GM12864 (cell line): ENCODE data around the gene RGL1.

Experiments used
- DNase-seq: peaks from one replicate; pipeline ENCODE4 v3.0.0-alpha.2; 2011; ENCODE audit warnings: low read depth
- H3K4me3 ChIP-seq: 2 replicates; pipeline ENCODE4 v1.5.1; 2011; ENCODE audit warnings: mild to moderate bottlenecking, low read depth, low read length, control low read depth
- CTCF ChIP-seq: IDR thresholded peaks from 2 replicates; pipeline ENCODE4 v1.5.1; 2011; ENCODE audit warnings: low read depth, mild to moderate bottlenecking, moderate library complexity, low read length, control low read depth, inconsistent platforms; ENCODE audit errors: missing control alignments

The RGL1 gene

GRCh38 chr1:183812128-183812527, 7.2 kb downstream of the RGL1 start:
- H3K4me3 ChIP-seq: no peak overlapping the region
- no peak for TF ChIP-seq CTCF
- DNase-seq: no peak

- no peak for DNase-seq
- no peak overlapping the region for H3K4me3 ChIP-seq
- TF ChIP-seq CTCF: no peak
Measured at GRCh38 chr1:183812686-183813569, 8.0 kb downstream of the RGL1 start.

- DNase-seq: no peak
- no peak for TF ChIP-seq CTCF
- H3K4me3 ChIP-seq: no peak overlapping the region
Measured at GRCh38 chr1:183814121-183814681, 9.3 kb downstream of the RGL1 start.

- no peak overlapping the region for H3K4me3 ChIP-seq
- TF ChIP-seq CTCF: no peak
- DNase-seq: no peak
Measured at GRCh38 chr1:183816110-183816509, 11.2 kb downstream of the RGL1 start.

- no peak overlapping the region for H3K4me3 ChIP-seq
- no peak for TF ChIP-seq CTCF
- DNase-seq: no peak
Measured at GRCh38 chr1:183817576-183818288, 12.8 kb downstream of the RGL1 start.

- H3K4me3 ChIP-seq: no peak overlapping the region
- no peak for TF ChIP-seq CTCF
- DNase-seq: no peak
Measured at GRCh38 chr1:183819059-183819458, 14.1 kb downstream of the RGL1 start.
